HG02610 (cell line): Measurements from ENCODE around the gene NID1.
"Not testable (repeated sequence)": the region's sequence is repeated elsewhere in the genome, so short reads cannot be mapped to it uniquely, and the experiment has no call there.

Source experiments
- ATAC-seq: cut with Tn5 transposase; IDR thresholded peaks from one replicate; pipeline ENCODE4 v1.9.1; 2021; ENCODE audit warnings: mild to moderate bottlenecking, moderate library complexity; ENCODE audit not compliant: unreplicated experiment

NID1 gene

GRCh38 chr1:235971020-235971419 lies 93.9 kb downstream of the NID1 start:
- no peak for ATAC-seq

- ATAC-seq = no peak
These were observed 96.1 kb downstream of the NID1 start for GRCh38 chr1:235968831-235969230.

- not testable (repeated sequence) for ATAC-seq
These were observed 98.8 kb downstream of the NID1 start for GRCh38 chr1:235966134-235966533.

- no peak for ATAC-seq
These were observed 104.1 kb downstream of the NID1 start for GRCh38 chr1:235960809-235961208.

GRCh38 chr1:235958021-235958420 lies 106.9 kb downstream of the NID1 start:
- no peak for ATAC-seq

- ATAC-seq = no peak
These were observed 109.1 kb downstream of the NID1 start for GRCh38 chr1:235955777-235956176.

GRCh38 chr1:235954306-235955283 lies 110.3 kb downstream of the NID1 start:
- peak; percentile 90 for ATAC-seq

GRCh38 chr1:235953801-235954200 lies 111.1 kb downstream of the NID1 start:
- no peak for ATAC-seq

GRCh38 chr1:235952950-235953615 lies 111.8 kb downstream of the NID1 start:
- peak; percentile 78 for ATAC-seq

GRCh38 chr1:235951661-235952060 lies 113.2 kb downstream of the NID1 start:
- ATAC-seq = no peak

- ATAC-seq = no peak
These were observed 114.6 kb downstream of the NID1 start for GRCh38 chr1:235950318-235950717.

- ATAC-seq = no peak
These were observed 116.0 kb downstream of the NID1 start for GRCh38 chr1:235948774-235949427.

GRCh38 chr1:235947989-235948388 lies 116.9 kb downstream of the NID1 start:
- no peak for ATAC-seq

GRCh38 chr1:235946571-235946981 lies 118.3 kb downstream of the NID1 start:
- ATAC-seq = peak; percentile 36

- peak; percentile 80 for ATAC-seq
These were observed 118.9 kb downstream of the NID1 start for GRCh38 chr1:235945775-235946570.

- ATAC-seq = no peak
These were observed 121.2 kb downstream of the NID1 start for GRCh38 chr1:235943581-235944114.

- no peak for ATAC-seq
These were observed 121.8 kb downstream of the NID1 start for GRCh38 chr1:235942979-235943575.

- ATAC-seq = no peak
These were observed 122.3 kb downstream of the NID1 start for GRCh38 chr1:235942625-235942934.

- ATAC-seq = no peak
These were observed 122.8 kb downstream of the NID1 start for GRCh38 chr1:235941876-235942624.
